NB4 (cell line): Measurements from ENCODE around the gene VIPR2.

Experiments
- CTCF ChIP-seq: IDR thresholded peaks from one replicate; pipeline ENCODE4 v1.5.1; 2012; ENCODE audit warnings: low read depth, low read length
- MAX ChIP-seq: IDR thresholded peaks from 2 replicates; pipeline ENCODE4 v1.6.1; 2011; ENCODE audit warnings: low read depth, low read length
- MYC ChIP-seq: IDR thresholded peaks from 2 replicates; pipeline ENCODE4 v1.6.1; 2011; ENCODE audit warnings: low read depth, low read length
- POLR2A ChIP-seq: IDR thresholded peaks from 2 replicates; pipeline ENCODE4 v1.6.1; 2011; ENCODE audit warnings: mild to moderate bottlenecking; ENCODE audit not compliant: insufficient read length; ENCODE audit errors: extremely low read depth

DNA sequence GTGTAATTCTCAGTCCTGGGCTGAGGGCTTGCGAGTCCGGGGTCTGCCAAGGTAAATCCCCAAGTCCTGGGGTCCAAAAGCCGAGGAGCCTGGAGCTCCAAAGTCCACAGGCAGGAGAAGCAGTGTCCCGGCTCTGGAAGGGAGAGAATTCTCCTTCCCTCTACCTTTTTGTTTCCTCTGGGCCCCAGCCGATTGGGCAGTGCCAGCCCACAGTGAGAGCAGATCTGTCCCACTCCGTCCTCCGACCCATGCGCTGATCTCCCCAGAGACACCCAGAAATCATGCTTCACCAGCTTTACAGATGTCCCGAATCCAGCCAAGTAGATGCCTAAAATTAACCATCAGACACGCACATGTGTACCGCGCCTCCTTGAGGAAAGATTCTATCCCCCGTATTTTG, 8.1 kb upstream of the VIPR2 start:
- TF ChIP-seq CTCF, result no peak
- no peak for TF ChIP-seq POLR2A
- no peak for TF ChIP-seq MAX
- no peak for TF ChIP-seq MYC
